SK-N-SH (cell line): ENCODE results near the gene CDK18.

ENCODE experiments used
- CTCF ChIP-seq: fragments of 200-600 bp; sonication (generic); IDR thresholded peaks from 2 replicates; pipeline ENCODE4 v1.6.1; 2017; ENCODE audit warnings: antibody characterized with exemption, mild to moderate bottlenecking, moderate library complexity
- EP300 ChIP-seq, 2 experiments: IDR thresholded peaks; 2 replicates each; pipeline versions ENCODE4 v1.4.0 to v1.6.1; 2012; ENCODE audit warnings: borderline replicate concordance in 1 of 2, low read depth in 1 of 2, low read length in 1 of 2
- EZH2phosphoT487 ChIP-seq: fragments of 200-600 bp; sonication (generic); IDR thresholded peaks from 2 replicates; pipeline ENCODE4 v1.6.1; 2017; ENCODE audit warnings: low read depth, mixed run types, mild to moderate bottlenecking, antibody characterized with exemption, moderate library complexity, borderline replicate concordance
- IRF3 ChIP-seq: fragments of 150-350 bp; IDR thresholded peaks from 2 replicates; pipeline ENCODE4 v1.6.1; 2016; ENCODE audit warnings: mild to moderate bottlenecking, low read depth, low read length
- MXI1 ChIP-seq: IDR thresholded peaks from 2 replicates; pipeline ENCODE4 v1.6.1; 2012; ENCODE audit warnings: mild to moderate bottlenecking, low read depth, low read length, improper control_type of control experiment
- PBX3 ChIP-seq: IDR thresholded peaks from 2 replicates; pipeline ENCODE4; 2012
- REST ChIP-seq: IDR thresholded peaks from 2 replicates; pipeline ENCODE4 v1.6.1; 2012; ENCODE audit warnings: mild to moderate bottlenecking, low read depth, low read length, moderate library complexity
- SIN3A ChIP-seq: IDR thresholded peaks from 2 replicates; pipeline ENCODE4 v1.6.1; 2012; ENCODE audit warnings: low read depth, mild to moderate bottlenecking, low read length, moderate library complexity, borderline replicate concordance
- USF2 ChIP-seq: fragments of 150-350 bp; IDR thresholded peaks from 2 replicates; pipeline ENCODE4 v1.6.1; 2017; ENCODE audit warnings: antibody characterized with exemption, low read length, low read depth, borderline replicate concordance

- TF ChIP-seq IRF3 (no peak), PBX3 (no peak), CTCF (no peak), EZH2phosphoT487 (no peak), MXI1 (no peak), USF2 (no peak), EP300 (IDR thresholded peaks at IDR 0.05; ENCODE audit: borderline replicate concordance in 1 of 2, low read depth in 1 of 2, low read length in 1 of 2) (no peak), SIN3A (no peak), REST (no peak)
Measured at GRCh38 chr1:205474571-205474970, 29.9 kb upstream of the CDK18 start.
